HG03442 (cell line): ENCODE measurements around the gene PCK1.

ENCODE experiments used
- ATAC-seq: cut with Tn5 transposase; IDR thresholded peaks from one replicate; pipeline ENCODE4 v1.9.1; 2021; ENCODE audit warnings: mild to moderate bottlenecking, moderate library complexity; ENCODE audit not compliant: unreplicated experiment

PCK1 gene

GRCh38 chr20:57587278-57587988, 26.5 kb downstream of the PCK1 start:
- no peak for ATAC-seq

GRCh38 chr20:57587989-57588377, 27.1 kb downstream of the PCK1 start:
- ATAC-seq: no peak

- no peak for ATAC-seq
These were observed 27.7 kb downstream of the PCK1 start for GRCh38 chr20:57588596-57588995.

GRCh38 chr20:57589123-57589727, 28.3 kb downstream of the PCK1 start:
- ATAC-seq: no peak

- ATAC-seq: no peak
These were observed 29.0 kb downstream of the PCK1 start for GRCh38 chr20:57589728-57590484.

GRCh38 chr20:57590485-57591288, 29.8 kb downstream of the PCK1 start:
- ATAC-seq: no peak

GRCh38 chr20:57591289-57592229, 30.6 kb downstream of the PCK1 start:
- ATAC-seq: no peak

- ATAC-seq: no peak
These were observed 31.6 kb downstream of the PCK1 start for GRCh38 chr20:57592263-57593092.

- no peak for ATAC-seq
These were observed 32.4 kb downstream of the PCK1 start for GRCh38 chr20:57593134-57593886.

- no peak for ATAC-seq
These were observed 33.4 kb downstream of the PCK1 start for GRCh38 chr20:57594092-57594951.

- ATAC-seq: no peak
These were observed 34.4 kb downstream of the PCK1 start for GRCh38 chr20:57595041-57596030.

- no peak for ATAC-seq
These were observed 35.4 kb downstream of the PCK1 start for GRCh38 chr20:57596358-57596757.

- ATAC-seq: no peak
These were observed 36.4 kb downstream of the PCK1 start for GRCh38 chr20:57596998-57597939.

GRCh38 chr20:57598060-57598459, 37.1 kb downstream of the PCK1 start:
- no peak for ATAC-seq

GRCh38 chr20:57598491-57598890, 37.6 kb downstream of the PCK1 start:
- ATAC-seq: no peak
